HepG2 (cell line): ENCODE data around the gene GOLT1A. TPM values are rescaled to one million over a fixed set of nuclear protein-coding genes. Genes with fewer than 3 reads are reported as not detected.
A peak's percentile ranks its signal among the peaks of the same experiment; 100 is the strongest.

ENCODE experiments used
- ATAC-seq: fragments of 200-7000 bp; cut with Tn5 transposase; 3 replicates; pipeline ENCODE4 v1.9.1; 2020; ENCODE audit warnings: mild to moderate bottlenecking, moderate library complexity
- BruUV-seq: library from RNA; stranded (reverse); fragments of 400-500 nt; replicated peaks from 2 replicates; lab custom pipeline; 2021; lab: Mats Ljungman, UMichigan
- CTCF ChIA-PET: fragments of 300-600 bp; formaldehyde crosslinking; extraction: SDS; loops from one replicate; lab custom pipeline; 2021; ENCODE audit warnings: low total read pairs, inconsistent platforms, low intra/inter-chr PET ratio; lab: Yijun Ruan, JAX
- POLR2A ChIA-PET: fragments of 350-600 bp; sonication (Branson Sonifier 250); formaldehyde crosslinking; loops from one replicate; lab custom pipeline; 2020; ENCODE audit warnings: antibody characterized with exemption, inconsistent platforms; lab: Yijun Ruan, JAX
- DNase-seq: peaks from one replicate; pipeline ENCODE4 v3.0.0-alpha.2; 2015; ENCODE audit warnings: low spot score
- FAIRE-seq: peaks from 3 replicates; lab custom pipeline; 2011; peaks lifted over from hg19 to GRCh38; lab: Jason Lieb, UNC
- H2AFZ ChIP-seq: one replicate; pipeline ENCODE4 v1.6.1; 2011; ENCODE audit warnings: low read length, inconsistent platforms
- H3K27ac ChIP-seq: fragments of 300-600 bp; 3 replicates; pipeline ENCODE4 v1.8.0; 2011; ENCODE audit warnings: mixed run types, mild to moderate bottlenecking, mixed read lengths, low read length, inconsistent platforms; ENCODE audit not compliant: insufficient read depth; ENCODE audit errors: extremely low read length
- H3K27me3 ChIP-seq, 2 experiments: fragments of 200-600 bp in 1 of 2; 2 replicates in 1 of 2; 3 replicates in 1 of 2; pipeline versions ENCODE4 v1.6.0 to v1.8.0; 2011; ENCODE audit warnings: low read length in 2 of 2, mild to moderate bottlenecking in 2 of 2, moderate library complexity in 2 of 2, inconsistent platforms in 1 of 2; ENCODE audit not compliant: insufficient read depth in 2 of 2, control insufficient read depth in 1 of 2
- H3K36me3 ChIP-seq, 2 experiments: fragments of 200-600 bp in 1 of 2; replicated peaks in 1 of 2; 2 replicates in 1 of 2; 3 replicates in 1 of 2; pipeline versions ENCODE4 v1.5.1 to v1.8.0; 2011; ENCODE audit warnings: low read length in 2 of 2, inconsistent platforms in 1 of 2; ENCODE audit not compliant: insufficient read depth in 2 of 2, control insufficient read depth in 1 of 2
- H3K4me1 ChIP-seq: 2 replicates; pipeline ENCODE4 v1.5.1; 2012; ENCODE audit warnings: low read length, inconsistent platforms; ENCODE audit not compliant: insufficient read depth
- H3K4me2 ChIP-seq: 2 replicates; pipeline ENCODE4 v1.6.0; 2011; ENCODE audit warnings: low read depth, low read length, inconsistent platforms
- H3K4me3 ChIP-seq, 3 experiments: fragments of 200-600 bp in 1 of 3; sonication (generic), shearing (Covaris generic) in 1 of 3; replicated peaks in 1 of 3; 2 replicates each; pipeline ENCODE4 v1.5.1; 2011 to 2016; ENCODE audit warnings: low read length in 3 of 3, inconsistent platforms in 2 of 3, low read depth in 2 of 3, mild to moderate bottlenecking in 2 of 3, control low read depth in 1 of 3, mixed read lengths in 1 of 3; ENCODE audit not compliant: insufficient read depth in 1 of 3
- H3K79me2 ChIP-seq: one replicate; pipeline ENCODE4 v1.6.1; 2011; ENCODE audit warnings: low read length, inconsistent platforms; ENCODE audit not compliant: insufficient read depth
- H3K9ac ChIP-seq: 2 replicates; pipeline ENCODE4 v1.6.0; 2011; ENCODE audit warnings: mild to moderate bottlenecking, low read depth, low read length, inconsistent platforms; ENCODE audit not compliant: insufficient read depth
- H3K9me3 ChIP-seq: 2 replicates; pipeline ENCODE4 v1.5.1; 2012; ENCODE audit warnings: mild to moderate bottlenecking, low read length
- H4K20me1 ChIP-seq: 2 replicates; pipeline ENCODE4 v1.6.0; 2011; ENCODE audit warnings: inconsistent platforms, mild to moderate bottlenecking, low read length, moderate library complexity; ENCODE audit not compliant: insufficient read depth
- ARNT ChIP-seq: fragments of 450-650 bp; IDR thresholded peaks from 2 replicates; pipeline ENCODE4 v1.6.1; 2017
- HNF4G ChIP-seq, 2 experiments: sonication (generic) in 1 of 2; formaldehyde crosslinking in 1 of 2; IDR thresholded peaks; 2 replicates each; pipeline versions ENCODE4 v1.4.0 to v1.6.1; 2011 to 2020; ENCODE audit warnings: borderline replicate concordance in 2 of 2, low read depth in 2 of 2, mild to moderate bottlenecking in 2 of 2, low read length in 1 of 2, missing genetic modification reagents in 1 of 2, moderate library complexity in 1 of 2
- NFE2 ChIP-seq: sonication (generic); formaldehyde crosslinking; IDR thresholded peaks from 2 replicates; pipeline ENCODE4 v1.4.0; 2020; ENCODE audit warnings: missing genetic modification reagents
- SP2 ChIP-seq: sonication (generic); formaldehyde crosslinking; IDR thresholded peaks from 2 replicates; pipeline ENCODE4 v1.5.1; 2020; ENCODE audit warnings: mild to moderate bottlenecking, missing genetic modification reagents
- UBTF ChIP-seq: sonication (generic); formaldehyde crosslinking; IDR thresholded peaks from 2 replicates; pipeline ENCODE4 v1.4.0; 2020; ENCODE audit warnings: mild to moderate bottlenecking, missing genetic modification reagents
- ZBTB7A ChIP-seq: sonication (generic); formaldehyde crosslinking; IDR thresholded peaks from 2 replicates; pipeline ENCODE4 v1.8.0; 2022; ENCODE audit warnings: mild to moderate bottlenecking, missing genetic modification reagents
- ZFP90 ChIP-seq: sonication (generic); formaldehyde crosslinking; IDR thresholded peaks from 2 replicates; pipeline ENCODE4 v1.8.0; 2022; ENCODE audit warnings: missing genetic modification reagents, mild to moderate bottlenecking, inconsistent platforms, borderline replicate concordance
- ZNF101 ChIP-seq: sonication (generic); formaldehyde crosslinking; IDR thresholded peaks from 2 replicates; pipeline ENCODE4 v1.4.0; 2020; ENCODE audit warnings: mild to moderate bottlenecking, low read depth, missing genetic modification reagents, borderline replicate concordance
- ZNF280D ChIP-seq: sonication (generic); formaldehyde crosslinking; IDR thresholded peaks from 2 replicates; pipeline ENCODE4 v1.5.1; 2020; ENCODE audit warnings: mild to moderate bottlenecking, missing genetic modification reagents
- WGBS: methylation state at CpG from one replicate; pipeline ENCODE4 v1.1.6; 2017; ENCODE audit warnings: low lambda C conversion rate; 5-methylcytosine and 5-hydroxymethylcytosine counted together
- in situ Hi-C: cut with HindIII; loops from 2 replicates; pipeline ENCODE4 v1.10.0; 2017; ENCODE audit warnings: low pct_unique_long_range_greater_than_20kb; ENCODE audit not compliant: extremely low pct_ligation_motif_present
- intact Hi-C: fragments of 100-400 bp; cut with micrococcal nuclease; formaldehyde crosslinking; loops from one replicate; pipeline ENCODE4 v1.10.0; 2022; ENCODE audit not compliant: unreplicated experiment
- polyA plus RNA-seq, 8 experiments: library from polyadenylated mRNA; depleted of rRNA in 3 of 8; stranded (reverse) in 7 of 8; unstranded in 1 of 8; fragments of >200 nt; fragmentation: Illumina TruSeq in 4 of 8; extraction: Trizol in 4 of 8; gene quantifications; 2 replicates each; pipeline versions ENCODE4 v1.2.1 to v1.2.3, GENCODE V29; 2011 to 2016; ENCODE audit warnings: low read depth in 4 of 8, missing spikeins in 1 of 8, mixed read lengths in 1 of 8; ENCODE audit not compliant: insufficient read depth in 1 of 8
- total RNA-seq, 5 experiments: library from RNA; depleted of rRNA; stranded (reverse); fragments of >200 nt; fragmentation: Illumina TruSeq; extraction: Trizol; gene quantifications; 2 replicates each; pipeline ENCODE4 v1.2.3, GENCODE V29; 2016; ENCODE audit warnings: low read depth in 1 of 5

Gene GOLT1A
- total and polyA plus RNA-seq, 2 of the 13 experiments (the other 11 are each of a cell fraction or from before 2014, with no cell fraction given) = 25.8 to 28.0 TPM

- H3K9ac ChIP-seq = no peak overlapping the region
- no peaks in the 10 kb centered on the region for H4K20me1 ChIP-seq
- H3K4me3 ChIP-seq = no peak overlapping the region
- in situ Hi-C loops = no loop called here
- ATAC-seq (no peak), FAIRE-seq (no peak), DNase-seq (no peak)
- 54% methylated on average over 3 of the region's 3 CpGs for WGBS
- intact Hi-C loops = no loop called here
- ChIA-PET CTCF (no interaction called here), POLR2A (no interaction called here)
- no TSS peak for BruUV-seq
- H3K27ac ChIP-seq = no peak overlapping the region
- H2AFZ ChIP-seq = no peak overlapping the region
- no peak overlapping the region for H3K4me2 ChIP-seq
- peaks cover 24% of the 10 kb centered on the region for H3K4me1 ChIP-seq
- no peaks in the 10 kb centered on the region for H3K36me3 ChIP-seq
- peaks cover 25% of the 10 kb centered on the region for H3K9me3 ChIP-seq
- no peaks in the 10 kb centered on the region for H3K79me2 ChIP-seq
- TF ChIP-seq ARNT (no peak), NFE2 (no peak), ZFP90 (CRISPR knock-in tag) (no peak), ZBTB7A (CRISPR knock-in tag) (no peak), SP2 (CRISPR knock-in tag) (no peak), UBTF (no peak)
- peaks cover 0 to 5% of the 10 kb centered on the region in 2 experiments; a peak in 1 of 5 replicates for H3K27me3 ChIP-seq
These were observed 43.2 kb downstream of the GOLT1A start for GRCh38 chr1:204170494-204171155.

- in situ Hi-C loops = no loop called here
- no peaks in the 10 kb centered on the region for H3K36me3 ChIP-seq
- no TSS peak for BruUV-seq
- no peak overlapping the region for H3K9ac ChIP-seq
- FAIRE-seq (no peak), DNase-seq (no peak), ATAC-seq (no peak)
- H4K20me1 ChIP-seq = no peaks in the 10 kb centered on the region
- peaks cover 24% of the 10 kb centered on the region for H3K4me1 ChIP-seq
- H3K4me3 ChIP-seq = no peak overlapping the region
- no peak overlapping the region for H2AFZ ChIP-seq
- POLR2A ChIA-PET = no interaction called here
- CTCF ChIA-PET = no interaction called here
- H3K27ac ChIP-seq = no peak overlapping the region
- H3K9me3 ChIP-seq = peaks cover 25% of the 10 kb centered on the region
- 53% methylated on average over 4 of the region's 4 CpGs for WGBS
- peaks cover 0 to 8% of the 10 kb centered on the region in 2 experiments; a peak in 1 of 5 replicates for H3K27me3 ChIP-seq
- TF ChIP-seq ZNF280D (CRISPR knock-in tag) (0 out of 2 replicates have a peak, but pooled peaks have one; percentile 50), ZNF101 (CRISPR knock-in tag) (peak; percentile 100), HNF4G (IDR thresholded peaks at IDR 0.05; ENCODE audit: borderline replicate concordance, low read depth, low read length) (no peak), HNF4G (CRISPR knock-in tag; IDR thresholded peaks at IDR 0.05; ENCODE audit: borderline replicate concordance, low read depth) (no peak)
- H3K4me2 ChIP-seq = no peak overlapping the region
- H3K79me2 ChIP-seq = no peaks in the 10 kb centered on the region
- intact Hi-C loops = no loop called here
These were observed 43.9 kb downstream of the GOLT1A start for GRCh38 chr1:204169858-204170257.
